ENCODE measurements around the gene RFX7. TPM values are rescaled to one million over a fixed set of nuclear protein-coding genes. Genes with fewer than 3 reads are reported as not detected.

RFX7 gene
- total RNA-seq, 2 experiments from 2014 or later, result 44.1 to 58.9 TPM

DNA sequence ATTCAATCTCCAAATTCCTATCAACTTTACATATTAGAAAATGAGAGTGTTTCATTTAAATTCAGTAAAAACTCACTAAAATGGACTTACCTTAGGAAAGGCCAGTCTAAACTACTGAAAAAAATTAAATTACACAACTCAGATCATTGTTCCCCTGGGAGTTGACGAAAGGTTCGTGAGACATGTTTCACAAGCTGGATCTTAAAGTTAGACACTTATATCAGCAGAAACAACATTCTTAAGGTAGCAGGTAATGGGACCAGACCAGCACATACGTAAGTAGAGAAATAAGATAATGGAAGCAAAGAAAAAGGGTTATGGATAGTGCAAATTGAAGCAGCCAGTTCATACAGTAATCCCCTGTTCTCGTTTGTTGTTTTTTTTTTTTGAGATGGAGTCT lies 8.9 kb downstream of the RFX7 start:
- ATAC-seq (no peak), DNase-seq (no peak)
- Mint-ChIP-seq H3K4me3 (no peak overlapping the region), H3K27ac (no peak overlapping the region), H3K9me3 (ENCODE audit: low read depth) (peaks cover 28% of the 10 kb centered on the region), H3K27me3 (no peaks in the 10 kb centered on the region), H3K4me1 (peaks cover 28% of the 10 kb centered on the region), H3K36me3 (peaks cover 85% of the 10 kb centered on the region)
- CTCF ChIA-PET, result interaction anchor here (1.7 kb wide), 1 partner anchor 10 kb away, joined by 8 read pairs; no protein-coding TSS in a partner anchor

DNA sequence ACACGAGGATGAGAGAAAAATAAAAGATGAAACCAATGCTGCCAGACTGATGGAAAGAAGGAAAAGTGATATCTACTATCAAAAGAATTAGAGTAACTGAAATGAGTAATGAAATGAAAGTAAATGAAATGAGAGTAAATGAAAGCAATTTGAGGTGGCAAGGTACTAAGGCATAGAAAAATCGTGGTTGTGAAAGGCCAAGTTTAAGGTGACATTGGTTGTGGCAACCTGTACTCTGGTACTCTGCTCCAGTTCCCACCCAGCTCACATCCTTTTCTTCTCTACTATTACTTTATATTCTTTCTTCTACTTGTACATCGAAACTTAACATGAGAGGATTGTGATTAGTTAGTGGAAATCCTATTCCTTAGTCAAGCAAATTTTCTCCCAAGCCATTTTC lies 10.1 kb downstream of the RFX7 start:
- Mint-ChIP-seq H3K27me3 (no peaks in the 10 kb centered on the region), H3K9me3 (ENCODE audit: low read depth) (peaks cover 28% of the 10 kb centered on the region), H3K4me3 (no peak overlapping the region), H3K4me1 (peaks cover 29% of the 10 kb centered on the region), H3K36me3 (peaks cover 90% of the 10 kb centered on the region), H3K27ac (no peak overlapping the region)
- CTCF ChIA-PET, result no interaction called here
- DNase-seq, result no peak
- ATAC-seq, result no peak

DNA sequence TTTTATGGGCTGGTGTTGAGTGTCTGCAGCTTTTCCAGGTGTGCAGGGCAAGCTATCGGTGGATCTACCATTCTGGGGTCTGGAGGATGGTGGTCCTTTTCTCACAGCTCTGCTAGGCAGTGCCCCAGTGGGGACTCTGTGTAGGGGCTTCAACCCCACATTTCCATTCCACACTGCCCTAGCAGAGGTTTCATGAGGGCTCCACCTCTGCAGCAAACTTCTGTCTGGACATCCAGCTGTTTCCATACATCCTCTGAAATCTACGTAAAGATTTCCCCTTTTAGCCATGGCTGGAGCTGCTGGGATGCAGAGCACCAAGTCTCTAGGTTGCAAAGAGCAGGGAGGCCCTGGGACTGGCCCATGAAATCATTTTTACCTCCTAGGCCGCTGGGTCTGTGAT lies 11.6 kb downstream of the RFX7 start:
- Mint-ChIP-seq H3K4me3 (no peak overlapping the region), H3K9me3 (ENCODE audit: low read depth) (peaks cover 38% of the 10 kb centered on the region), H3K36me3 (peaks cover 90% of the 10 kb centered on the region), H3K27ac (no peak overlapping the region), H3K27me3 (no peaks in the 10 kb centered on the region), H3K4me1 (peaks cover 27% of the 10 kb centered on the region)
- DNase-seq (no peak), ATAC-seq (no peak)
- CTCF ChIA-PET, result no interaction called here

DNA sequence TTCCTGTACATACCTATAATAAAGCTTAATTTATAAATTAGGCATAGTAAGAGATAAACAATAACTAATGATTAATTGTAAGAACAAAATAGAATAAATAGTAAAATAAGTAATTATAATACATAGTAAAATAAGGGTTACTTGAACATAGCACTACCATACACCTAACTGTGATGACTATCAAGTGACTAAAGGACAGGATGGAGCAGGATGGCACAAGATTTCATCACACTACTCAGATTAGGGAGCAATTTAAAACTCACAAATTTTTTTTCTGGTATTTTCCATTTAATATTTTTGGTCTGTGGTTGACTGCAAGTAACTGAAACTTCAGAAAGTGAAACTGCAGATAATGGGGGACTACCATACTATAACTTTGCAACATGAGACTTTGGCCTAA lies 14.8 kb downstream of the RFX7 start:
- H3K27ac Mint-ChIP-seq, result no peak overlapping the region
- CTCF ChIA-PET, result no interaction called here
- peaks cover 81% of the 10 kb centered on the region for H3K36me3 Mint-ChIP-seq
- H3K4me1 Mint-ChIP-seq, result peaks cover 17% of the 10 kb centered on the region
- no peak overlapping the region for H3K4me3 Mint-ChIP-seq
- H3K27me3 Mint-ChIP-seq, result no peaks in the 10 kb centered on the region
- ATAC-seq (no peak), DNase-seq (no peak)
- H3K9me3 Mint-ChIP-seq (ENCODE audit: low read depth), result peaks cover 39% of the 10 kb centered on the region

DNA sequence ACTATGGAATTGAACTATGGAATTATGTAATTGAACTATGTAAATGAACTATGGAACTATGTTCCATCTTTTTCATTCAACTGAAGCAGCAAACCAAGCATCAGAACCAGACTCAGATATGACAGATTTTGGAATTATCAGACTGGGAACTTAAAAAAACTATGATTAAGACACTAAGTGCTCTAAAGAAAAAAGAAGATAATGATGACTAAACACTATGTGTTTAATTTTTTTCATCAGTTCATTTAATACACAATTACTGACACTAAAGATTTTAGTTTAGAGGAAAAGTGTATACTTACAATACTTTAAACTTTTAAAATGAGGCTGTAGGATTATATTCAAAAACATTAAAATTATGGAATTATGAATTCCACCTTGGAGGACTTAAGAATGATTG lies 15.3 kb downstream of the RFX7 start:
- Mint-ChIP-seq H3K27ac (no peak overlapping the region), H3K4me3 (no peak overlapping the region), H3K9me3 (ENCODE audit: low read depth) (peaks cover 38% of the 10 kb centered on the region), H3K36me3 (peaks cover 80% of the 10 kb centered on the region), H3K27me3 (no peaks in the 10 kb centered on the region), H3K4me1 (peaks cover 14% of the 10 kb centered on the region)
- CTCF ChIA-PET, result no interaction called here
- DNase-seq (no peak), ATAC-seq (no peak)

DNA sequence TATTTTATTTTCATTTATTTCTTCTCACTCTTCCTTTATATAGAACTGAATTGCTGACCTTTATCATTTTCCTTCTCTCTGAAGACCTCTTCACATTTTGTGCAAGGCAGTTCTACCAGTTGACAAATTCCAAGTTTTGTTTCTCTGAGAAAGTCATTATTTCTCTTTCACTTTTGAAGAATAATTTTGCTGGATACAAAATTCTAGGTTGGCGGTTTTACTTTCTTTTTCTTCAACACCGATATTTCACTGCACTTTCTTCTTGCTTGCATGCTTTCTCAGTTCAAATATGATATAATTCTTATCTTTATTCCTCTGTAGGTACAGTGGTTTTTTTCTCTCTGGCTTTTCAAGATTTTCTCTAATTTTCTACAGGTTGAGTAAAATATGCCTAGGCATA lies 15.9 kb downstream of the RFX7 start:
- Mint-ChIP-seq H3K36me3 (peaks cover 79% of the 10 kb centered on the region), H3K9me3 (ENCODE audit: low read depth) (peaks cover 36% of the 10 kb centered on the region), H3K4me1 (peaks cover 9% of the 10 kb centered on the region), H3K4me3 (no peak overlapping the region), H3K27me3 (no peaks in the 10 kb centered on the region), H3K27ac (no peak overlapping the region)
- no peak for ATAC-seq
- CTCF ChIA-PET, result no interaction called here
- no peak for DNase-seq

DNA sequence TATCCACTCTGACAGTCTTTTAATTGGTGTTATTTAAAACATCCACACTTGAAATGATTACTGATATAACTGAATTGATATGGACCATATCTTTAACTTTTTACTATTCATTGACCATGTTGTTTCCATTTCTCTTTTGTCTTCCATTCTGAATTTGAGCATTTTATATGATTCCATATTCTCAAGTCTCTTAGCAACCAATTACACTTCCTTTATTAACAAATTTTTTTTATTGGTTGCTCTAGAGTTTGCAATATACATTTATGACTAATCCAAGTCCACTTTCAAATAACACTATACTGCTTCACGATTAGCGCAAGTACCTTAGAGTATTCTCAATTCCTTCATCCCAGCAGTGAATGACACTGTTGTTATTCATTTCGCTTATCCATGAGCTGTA lies 16.4 kb downstream of the RFX7 start:
- H3K27ac Mint-ChIP-seq, result no peak overlapping the region
- no peak overlapping the region for H3K4me3 Mint-ChIP-seq
- no peak for ATAC-seq
- H3K9me3 Mint-ChIP-seq (ENCODE audit: low read depth), result peaks cover 36% of the 10 kb centered on the region
- no peak for DNase-seq
- peaks cover 79% of the 10 kb centered on the region for H3K36me3 Mint-ChIP-seq
- CTCF ChIA-PET, result no interaction called here
- H3K27me3 Mint-ChIP-seq, result no peaks in the 10 kb centered on the region
- H3K4me1 Mint-ChIP-seq, result peaks cover 9% of the 10 kb centered on the region

DNA sequence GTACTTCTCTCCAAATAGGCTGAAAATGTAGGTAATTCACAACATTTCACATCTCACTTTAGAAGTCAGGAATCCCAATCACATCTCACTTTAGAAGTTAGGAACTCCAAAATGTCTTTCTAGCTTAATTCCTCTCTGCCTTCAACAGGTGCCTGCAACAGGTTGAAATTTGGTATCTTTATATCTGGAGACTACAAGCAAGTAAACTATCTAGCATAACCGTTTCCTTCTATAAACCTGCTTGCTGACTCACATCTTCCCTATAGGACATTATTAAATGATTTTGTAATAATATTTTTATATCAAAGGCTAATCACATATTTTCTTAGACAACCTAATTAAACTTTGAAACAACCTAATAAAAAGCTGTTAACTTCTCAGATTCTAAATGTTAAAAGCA lies 18.2 kb downstream of the RFX7 start:
- H3K27ac Mint-ChIP-seq, result no peak overlapping the region
- no peak for ATAC-seq
- H3K4me1 Mint-ChIP-seq, result peaks cover 9% of the 10 kb centered on the region
- peaks cover 76% of the 10 kb centered on the region for H3K36me3 Mint-ChIP-seq
- DNase-seq, result no peak
- CTCF ChIA-PET, result no interaction called here
- peaks cover 33% of the 10 kb centered on the region for H3K9me3 Mint-ChIP-seq (ENCODE audit: low read depth)
- H3K27me3 Mint-ChIP-seq, result no peaks in the 10 kb centered on the region
- H3K4me3 Mint-ChIP-seq, result no peak overlapping the region

DNA sequence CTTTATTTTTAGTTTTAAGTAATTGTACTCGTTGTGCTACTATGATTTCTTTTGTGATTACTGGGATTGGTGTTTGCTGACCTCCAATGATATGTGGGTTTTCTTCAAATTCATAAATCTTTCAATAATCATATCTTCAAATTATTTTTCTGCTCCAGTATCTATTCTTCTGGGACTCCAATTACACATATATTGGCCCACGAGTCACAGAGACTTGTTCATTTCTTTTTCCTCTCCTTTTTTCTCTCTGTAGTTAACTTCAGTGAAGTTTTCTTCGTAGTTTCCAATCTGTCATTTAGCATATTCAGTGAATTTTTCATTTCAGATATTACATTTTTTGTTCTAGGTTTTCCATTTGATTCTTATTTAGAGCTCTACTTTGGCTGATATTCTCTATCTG lies 21.4 kb downstream of the RFX7 start:
- Mint-ChIP-seq H3K27ac (no peak overlapping the region), H3K9me3 (ENCODE audit: low read depth) (peaks cover 25% of the 10 kb centered on the region), H3K36me3 (peaks cover 65% of the 10 kb centered on the region), H3K4me3 (no peak overlapping the region), H3K27me3 (no peaks in the 10 kb centered on the region), H3K4me1 (no peaks in the 10 kb centered on the region)
- CTCF ChIA-PET, result no interaction called here
- ATAC-seq (no peak), DNase-seq (no peak)

DNA sequence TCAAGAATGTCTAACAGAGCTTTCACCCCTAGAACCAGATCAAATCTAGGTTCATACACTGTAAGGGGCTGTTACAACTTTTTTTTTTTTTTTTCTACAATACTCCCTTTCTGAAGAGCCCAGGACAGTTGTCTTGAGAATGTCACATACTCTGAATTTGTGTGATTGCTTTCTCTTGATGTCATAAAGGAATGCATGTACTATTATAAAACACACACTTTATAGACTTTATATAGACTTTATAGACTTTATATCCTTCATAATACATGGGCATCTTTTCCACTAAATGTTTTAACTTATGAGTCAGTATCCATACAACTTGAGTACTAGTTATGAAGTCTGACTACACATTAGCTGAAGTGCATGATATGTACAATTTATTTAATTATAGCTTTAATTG lies 26.3 kb downstream of the RFX7 start:
- Mint-ChIP-seq H3K27me3 (no peaks in the 10 kb centered on the region), H3K27ac (no peak overlapping the region), H3K9me3 (ENCODE audit: low read depth) (peaks cover 17% of the 10 kb centered on the region), H3K4me1 (no peaks in the 10 kb centered on the region), H3K36me3 (peaks cover 47% of the 10 kb centered on the region), H3K4me3 (no peak overlapping the region)
- CTCF ChIA-PET, result no interaction called here
- ATAC-seq (no peak), DNase-seq (no peak)

DNA sequence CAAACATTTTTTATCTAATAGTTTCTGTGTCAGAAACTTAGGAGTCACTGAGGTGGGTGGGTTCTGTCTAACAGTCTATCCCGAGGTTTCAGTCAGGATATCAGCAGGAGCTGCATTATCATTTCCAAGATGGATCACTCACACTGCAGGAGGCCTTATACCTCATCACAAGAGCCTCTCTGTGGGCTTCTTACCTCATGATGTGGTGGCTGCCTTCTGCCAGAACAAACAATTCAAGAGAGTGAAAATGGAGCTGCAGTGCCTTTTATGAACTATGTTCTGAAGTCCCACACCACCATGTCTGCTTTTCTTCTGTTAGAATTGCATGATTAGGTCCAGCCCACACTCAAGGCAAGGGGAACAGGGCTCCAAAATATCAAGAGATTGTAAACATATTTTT lies 27.9 kb downstream of the RFX7 start:
- H3K9me3 Mint-ChIP-seq (ENCODE audit: low read depth), result peaks cover 10% of the 10 kb centered on the region
- DNase-seq (no peak), ATAC-seq (no peak)
- H3K36me3 Mint-ChIP-seq, result peaks cover 49% of the 10 kb centered on the region
- no peaks in the 10 kb centered on the region for H3K27me3 Mint-ChIP-seq
- no peak overlapping the region for H3K4me3 Mint-ChIP-seq
- CTCF ChIA-PET, result interaction anchor here (1.1 to 1.8 kb wide), 2 partner anchors 8 to 29 kb away, joined by 3 to 5 read pairs; no protein-coding TSS in a partner anchor
- no peak overlapping the region for H3K27ac Mint-ChIP-seq
- H3K4me1 Mint-ChIP-seq, result no peaks in the 10 kb centered on the region

DNA sequence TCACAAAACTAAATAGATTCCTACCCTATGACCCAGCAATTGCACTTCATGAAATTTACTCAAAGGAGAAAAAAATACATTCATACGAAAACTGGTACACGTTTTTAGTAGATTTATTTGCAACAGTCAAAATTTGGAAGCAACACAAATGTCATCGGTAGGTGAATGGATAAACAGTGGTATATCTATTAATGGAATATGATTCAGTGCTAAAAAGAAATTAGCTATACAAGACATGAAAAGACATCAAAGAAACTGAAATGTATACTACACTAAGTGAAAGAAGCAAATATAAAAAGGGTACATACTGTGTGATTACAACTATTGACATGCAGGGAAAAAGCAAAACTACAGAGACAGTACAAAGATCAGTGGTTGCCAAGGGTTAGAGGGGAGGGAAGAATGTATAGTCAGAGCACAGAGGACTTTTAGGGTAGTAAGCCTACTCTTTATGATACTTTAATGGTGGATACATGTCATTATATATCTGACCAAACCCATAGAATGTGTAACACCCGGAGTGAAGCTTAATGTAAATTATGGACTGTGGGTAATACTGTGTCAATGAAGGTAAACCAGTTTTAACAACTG lies 31.6 kb downstream of the RFX7 start:
- ATAC-seq (no peak), DNase-seq (no peak)
- H3K9me3 Mint-ChIP-seq (ENCODE audit: low read depth), result peaks cover 16% of the 10 kb centered on the region
- H3K36me3 Mint-ChIP-seq, result peaks cover 50% of the 10 kb centered on the region
- peaks cover 22% of the 10 kb centered on the region for H3K4me1 Mint-ChIP-seq
- no peak overlapping the region for H3K27ac Mint-ChIP-seq
- no peaks in the 10 kb centered on the region for H3K27me3 Mint-ChIP-seq
- CTCF ChIA-PET, result no interaction called here
- no peak overlapping the region for H3K4me3 Mint-ChIP-seq

DNA sequence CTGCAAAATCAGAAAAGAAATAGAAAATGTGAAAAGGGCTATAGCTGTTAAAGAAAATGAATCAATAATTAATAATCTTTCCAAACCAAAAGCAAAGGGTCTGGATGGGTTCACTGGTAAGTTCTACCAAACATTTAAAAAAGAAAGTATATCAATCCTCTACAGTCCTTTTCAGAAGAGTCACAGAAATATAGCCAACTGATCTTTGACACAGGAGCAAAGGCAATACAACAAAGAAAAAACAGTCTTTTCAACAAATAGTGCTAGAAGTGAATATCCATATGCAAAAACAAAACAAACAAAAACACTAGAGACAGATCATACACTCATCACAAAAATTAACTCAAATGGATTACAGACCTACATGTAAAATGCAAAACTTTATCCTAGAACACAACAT lies 32.6 kb downstream of the RFX7 start:
- Mint-ChIP-seq H3K4me3 (no peak overlapping the region), H3K9me3 (ENCODE audit: low read depth) (peaks cover 16% of the 10 kb centered on the region), H3K4me1 (peaks cover 32% of the 10 kb centered on the region), H3K27ac (no peak overlapping the region), H3K36me3 (peaks cover 59% of the 10 kb centered on the region), H3K27me3 (no peaks in the 10 kb centered on the region)
- ATAC-seq (no peak), DNase-seq (no peak)
- CTCF ChIA-PET, result no interaction called here

DNA sequence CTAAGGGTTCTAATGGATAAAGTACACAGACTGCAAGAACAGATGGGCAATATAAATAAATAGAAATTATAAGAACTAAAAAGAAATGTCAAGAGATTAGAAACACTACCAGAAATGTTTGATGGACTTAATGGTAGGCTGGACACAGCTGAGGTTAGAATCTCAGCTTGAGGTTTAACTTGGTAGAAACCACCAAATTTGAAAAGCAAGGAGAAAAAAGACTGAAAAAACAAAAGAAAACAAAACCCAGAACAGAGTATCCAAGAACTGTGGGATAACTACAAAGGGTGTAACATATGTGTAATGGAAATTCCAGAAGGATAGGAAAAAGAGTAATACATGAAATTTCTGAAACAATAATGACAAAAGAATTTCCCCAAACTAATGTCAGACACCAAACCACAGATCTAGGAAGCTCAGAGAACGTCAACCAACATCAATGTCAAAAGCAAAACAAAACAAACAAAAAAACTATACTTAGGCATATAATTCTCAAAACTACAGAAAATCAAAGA lies 35.0 kb downstream of the RFX7 start:
- CTCF ChIA-PET, result no interaction called here
- Mint-ChIP-seq H3K4me3 (no peak overlapping the region), H3K27ac (peak overlapping the region; percentile 24), H3K27me3 (no peaks in the 10 kb centered on the region), H3K36me3 (peaks cover 54% of the 10 kb centered on the region), H3K4me1 (peaks cover 48% of the 10 kb centered on the region), H3K9me3 (ENCODE audit: low read depth) (peaks cover 12% of the 10 kb centered on the region)
- no peak for ATAC-seq
- no peak for DNase-seq

DNA sequence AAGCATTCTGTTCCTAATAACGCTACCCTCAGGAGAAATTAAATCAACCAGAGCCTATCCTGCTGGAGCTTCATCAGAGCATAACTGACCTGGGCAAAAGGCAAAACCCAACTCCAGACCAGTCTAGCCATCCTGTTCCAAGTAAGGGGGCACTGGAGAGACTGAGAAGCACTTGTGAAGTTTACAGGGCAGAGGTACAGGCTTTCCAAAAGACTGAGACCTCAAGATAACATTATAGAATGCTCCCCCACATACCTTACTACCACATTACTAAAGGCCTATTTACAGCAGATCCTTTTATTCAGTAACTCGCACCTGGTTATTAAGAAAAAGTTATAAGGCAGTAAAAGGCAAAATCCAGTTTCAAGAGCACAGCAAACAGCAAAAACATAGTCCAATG lies 35.5 kb downstream of the RFX7 start:
- Mint-ChIP-seq H3K27me3 (no peaks in the 10 kb centered on the region), H3K27ac (peak overlapping the region; percentile 10), H3K36me3 (peaks cover 50% of the 10 kb centered on the region), H3K4me3 (no peak overlapping the region), H3K4me1 (peaks cover 52% of the 10 kb centered on the region), H3K9me3 (ENCODE audit: low read depth) (peaks cover 9% of the 10 kb centered on the region)
- DNase-seq (no peak), ATAC-seq (no peak)
- CTCF ChIA-PET, result interaction anchor here (1.2 kb wide), 1 partner anchor 8 kb away, joined by 5 read pairs; no protein-coding TSS in a partner anchor
